Esophagus squamous epithelium (tissue), 5 donors: ENCODE results near the gene C17orf67. TPM values are rescaled to one million over a fixed set of nuclear protein-coding genes. Genes with fewer than 3 reads are reported as not detected.

Experiments used
- DNase-seq: peaks from one replicate; lab custom pipeline; 2025; lab: John Stamatoyannopoulos, UW
- H3K27ac ChIP-seq, 4 donors: fragments of 200-600 bp; sonication (generic); one replicate each; pipeline ENCODE4 v1.5.1; 2016 to 2019; ENCODE audit warnings: mild to moderate bottlenecking in 1 of 4
- H3K27me3 ChIP-seq, 4 donors: fragments of 200-600 bp; sonication (generic); 1 replicate in 3 of 4; 2 replicates in 1 of 4; pipeline versions ENCODE4 v1.5.1 to v1.6.0; 2017 to 2021; ENCODE audit warnings: antibody characterized with exemption in 1 of 4
- H3K36me3 ChIP-seq, 3 donors: fragments of 200-600 bp; sonication (generic); one replicate each; pipeline ENCODE4 v1.5.1; 2016 to 2019
- H3K4me1 ChIP-seq, 3 donors: fragments of 200-600 bp; sonication (generic); one replicate each; pipeline ENCODE4 v1.5.1; 2017 to 2019
- H3K4me3 ChIP-seq, 4 donors: fragments of 200-600 bp; sonication (generic); 1 replicate in 3 of 4; 2 replicates in 1 of 4; pipeline ENCODE4 v1.5.1; 2016 to 2019; ENCODE audit warnings: mild to moderate bottlenecking in 2 of 4, moderate library complexity in 1 of 4
- H3K9me3 ChIP-seq, 3 donors: fragments of 200-600 bp; sonication (generic); one replicate each; pipeline ENCODE4 v1.5.1; 2016 to 2019
- POLR2A ChIP-seq, 4 donors: fragments of 450-650 bp; IDR thresholded peaks; one replicate each; pipeline ENCODE4 v1.6.1; 2017; ENCODE audit warnings: antibody characterized with exemption in 4 of 4, mild to moderate bottlenecking in 4 of 4, moderate library complexity in 3 of 4
- WGBS, 2 donors: methylation state at CpG; one replicate each; pipeline ENCODE4 v1.1.5; 2018; 5-methylcytosine and 5-hydroxymethylcytosine counted together
- intact Hi-C: fragments of 100-400 bp; cut with DNase I; formaldehyde crosslinking; loops from one replicate; pipeline ENCODE4 v1.15.0; 2022
- total RNA-seq, 4 donors: library from RNA; depleted of rRNA; stranded (reverse); fragments of >200 nt; gene quantifications; one replicate each; pipeline ENCODE4 v1.1.0, GENCODE V29; 2016
- TF ChIP-seq, protein P1 (sequence below), 6 experiments: fragments of 450-650 bp in 4 of 6; fragments of 200-600 bp in 2 of 6; sonication (generic) in 2 of 6; IDR thresholded peaks; one replicate each; pipeline ENCODE4 v1.5.1; 2016 to 2019; ENCODE audit warnings: antibody characterized with exemption in 6 of 6, mild to moderate bottlenecking in 4 of 6, moderate library complexity in 4 of 6
- donor health status: DM: yes; HTN: yes; CAD: no.

The C17orf67 gene
- total RNA-seq, 4 donors from 2014 or later = 0.27 to 1.7 (median 0.53) TPM

DNA sequence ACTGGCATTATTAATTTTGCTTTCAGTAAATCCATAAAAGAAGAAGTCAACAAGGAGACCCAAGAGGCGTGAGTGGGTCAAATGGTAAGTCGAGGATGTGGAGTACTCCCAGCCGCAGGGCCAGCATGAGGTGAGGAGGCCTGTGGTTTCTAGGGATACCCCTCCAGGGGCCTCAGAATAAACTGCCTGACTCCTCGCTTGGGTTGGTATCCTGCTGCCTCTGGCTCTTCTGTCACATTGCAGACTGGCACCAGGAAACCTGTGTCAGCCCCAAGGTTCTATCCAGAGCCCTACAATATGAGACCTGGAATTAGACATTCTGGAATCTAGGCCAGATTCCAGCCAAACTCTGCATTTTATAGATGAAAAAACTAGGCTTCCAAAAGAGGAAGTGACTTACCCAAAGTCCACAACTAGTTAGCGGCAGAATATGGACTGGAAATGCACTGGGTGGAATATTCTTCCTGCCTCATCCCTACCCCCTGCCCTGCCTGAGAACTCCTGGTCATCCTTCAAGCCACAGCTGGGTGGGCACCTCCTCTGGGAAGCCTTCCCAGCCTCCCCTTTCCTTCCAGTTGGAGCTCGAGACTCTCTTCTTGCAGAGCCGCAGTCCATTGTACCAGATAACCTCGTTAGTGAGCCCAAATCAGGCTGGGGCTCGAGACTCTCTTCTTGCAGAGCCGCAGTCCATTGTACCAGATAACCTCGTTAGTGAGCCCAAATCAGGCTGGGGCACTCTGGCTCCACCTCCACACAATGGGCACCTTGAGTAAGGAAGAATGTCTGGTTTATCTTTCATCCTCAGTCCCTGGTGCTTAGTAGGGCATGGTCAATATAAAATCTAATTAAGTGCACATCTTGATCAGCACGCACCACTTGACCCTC lies 22.6 kb downstream of the C17orf67 start:
- intact Hi-C loops = no loop called here
- Histone ChIP-seq H3K27me3 (no peaks in the 10 kb centered on the region), H3K27ac (no peak overlapping the region), H3K4me1 (peaks cover 0 to 40% (median 3%) of the 10 kb centered on the region in 3 donors), H3K9me3 (no peaks in the 10 kb centered on the region), H3K36me3 (no peaks in the 10 kb centered on the region), H3K4me3 (no peak overlapping the region)
- DNase-seq = no peak
- no peak for TF ChIP-seq POLR2A (IDR thresholded peaks at IDR 0.05)
- TF ChIP-seq, protein P1, sequence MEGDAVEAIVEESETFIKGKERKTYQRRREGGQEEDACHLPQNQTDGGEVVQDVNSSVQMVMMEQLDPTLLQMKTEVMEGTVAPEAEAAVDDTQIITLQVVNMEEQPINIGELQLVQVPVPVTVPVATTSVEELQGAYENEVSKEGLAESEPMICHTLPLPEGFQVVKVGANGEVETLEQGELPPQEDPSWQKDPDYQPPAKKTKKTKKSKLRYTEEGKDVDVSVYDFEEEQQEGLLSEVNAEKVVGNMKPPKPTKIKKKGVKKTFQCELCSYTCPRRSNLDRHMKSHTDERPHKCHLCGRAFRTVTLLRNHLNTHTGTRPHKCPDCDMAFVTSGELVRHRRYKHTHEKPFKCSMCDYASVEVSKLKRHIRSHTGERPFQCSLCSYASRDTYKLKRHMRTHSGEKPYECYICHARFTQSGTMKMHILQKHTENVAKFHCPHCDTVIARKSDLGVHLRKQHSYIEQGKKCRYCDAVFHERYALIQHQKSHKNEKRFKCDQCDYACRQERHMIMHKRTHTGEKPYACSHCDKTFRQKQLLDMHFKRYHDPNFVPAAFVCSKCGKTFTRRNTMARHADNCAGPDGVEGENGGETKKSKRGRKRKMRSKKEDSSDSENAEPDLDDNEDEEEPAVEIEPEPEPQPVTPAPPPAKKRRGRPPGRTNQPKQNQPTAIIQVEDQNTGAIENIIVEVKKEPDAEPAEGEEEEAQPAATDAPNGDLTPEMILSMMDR (IDR thresholded peaks at IDR 0.05) = no peak
- 84 to 92% methylated on average over 11 to 12 of the region's 12 CpGs for WGBS, 2 donors

DNA sequence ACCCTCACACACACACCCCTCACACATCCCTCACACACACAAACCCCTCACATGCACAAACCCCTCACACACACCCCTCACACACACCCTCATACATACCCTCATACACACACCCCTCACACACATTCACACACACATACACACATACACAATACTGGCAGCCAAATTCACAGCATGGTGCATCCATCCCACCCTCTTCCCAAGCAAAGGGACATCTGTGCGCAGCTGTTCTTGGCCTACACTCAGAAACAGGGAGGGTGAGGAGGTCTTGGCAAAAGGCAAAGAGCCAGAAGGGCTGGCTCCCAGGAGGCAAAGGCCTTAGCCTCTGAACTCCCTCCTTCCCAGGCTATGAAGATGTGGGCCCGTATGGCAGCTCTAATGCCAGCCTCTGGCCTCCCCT lies 23.4 kb downstream of the C17orf67 start:
- 86% methylated on average over 2 of the region's 2 CpGs; no CpG with 5 or more reads in 1 of the 2 donors for WGBS, 2 donors
- H3K9me3 ChIP-seq = no peaks in the 10 kb centered on the region
- DNase-seq = no peak
- H3K4me3 ChIP-seq = no peak overlapping the region
- peaks cover 0 to 45% (median 4%) of the 10 kb centered on the region in 3 donors for H3K4me1 ChIP-seq
- intact Hi-C loops = no loop called here
- H3K27ac ChIP-seq = no peak overlapping the region
- H3K36me3 ChIP-seq = no peaks in the 10 kb centered on the region
- TF ChIP-seq, protein P1 (IDR thresholded peaks at IDR 0.05) = no peak
- TF ChIP-seq POLR2A (IDR thresholded peaks at IDR 0.05) = no peak
- no peaks in the 10 kb centered on the region for H3K27me3 ChIP-seq

DNA sequence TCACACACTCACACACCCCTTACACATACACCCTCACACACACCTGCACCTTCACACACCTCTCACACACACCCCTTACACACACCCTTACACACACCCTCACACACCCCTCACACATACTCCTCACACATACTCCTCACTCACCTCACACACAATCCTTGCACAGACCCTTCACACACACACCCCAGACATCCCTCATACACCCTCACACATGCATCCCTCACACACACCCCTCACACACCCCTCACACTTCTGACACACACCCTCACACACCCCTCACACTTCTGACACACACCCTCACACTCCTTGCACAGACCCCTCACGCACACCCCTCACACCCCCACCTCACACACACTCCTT lies 23.9 kb downstream of the C17orf67 start:
- Histone ChIP-seq H3K4me3 (no peak overlapping the region), H3K27ac (no peak overlapping the region), H3K4me1 (peaks cover 0 to 50% (median 10%) of the 10 kb centered on the region in 3 donors), H3K36me3 (no peaks in the 10 kb centered on the region), H3K27me3 (no peaks in the 10 kb centered on the region), H3K9me3 (no peaks in the 10 kb centered on the region)
- no peak for DNase-seq
- intact Hi-C loops = no loop called here
- 83 to 97% methylated on average over 1 of the region's 1 CpG for WGBS, 2 donors
- TF ChIP-seq, protein P1 (IDR thresholded peaks at IDR 0.05) = no peak
- TF ChIP-seq POLR2A (IDR thresholded peaks at IDR 0.05) = no peak

DNA sequence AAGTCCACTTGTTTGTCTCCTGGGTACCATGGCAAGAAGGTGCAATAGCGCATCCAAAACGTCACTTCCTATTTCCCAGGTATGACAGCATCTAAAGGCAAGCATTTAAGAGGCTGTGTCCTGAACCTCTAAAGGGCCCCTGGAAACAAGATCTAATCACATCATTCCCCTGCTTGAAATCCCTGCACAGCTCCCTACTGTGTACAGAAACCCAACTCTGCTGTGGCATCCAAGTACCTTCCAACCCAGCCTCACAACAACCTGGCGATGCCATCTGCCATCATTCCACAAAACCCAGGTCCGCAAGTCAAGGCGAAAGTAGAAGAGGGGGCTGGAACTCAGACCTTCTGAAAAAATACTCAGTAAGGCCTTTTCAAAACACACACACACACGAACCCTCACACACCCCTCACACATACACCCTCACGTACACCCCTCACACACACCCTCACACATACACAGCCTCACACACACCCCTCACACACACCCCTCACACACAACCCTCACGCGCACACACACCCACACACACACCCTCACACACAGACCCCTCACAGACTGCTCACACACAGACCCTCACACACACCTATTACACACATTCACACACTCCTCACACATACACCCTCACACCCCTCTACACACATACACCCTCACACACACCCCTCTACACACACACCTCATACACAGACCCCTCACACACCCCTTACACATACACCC lies 24.5 kb downstream of the C17orf67 start:
- peaks cover 0 to 55% (median 10%) of the 10 kb centered on the region in 3 donors for H3K4me1 ChIP-seq
- H3K27me3 ChIP-seq = no peaks in the 10 kb centered on the region
- no peaks in the 10 kb centered on the region for H3K9me3 ChIP-seq
- H3K36me3 ChIP-seq = no peaks in the 10 kb centered on the region
- 81 to 90% methylated on average over 9 of the region's 9 CpGs for WGBS, 2 donors
- no peak for DNase-seq
- TF ChIP-seq POLR2A (IDR thresholded peaks at IDR 0.05) = no peak
- TF ChIP-seq, protein P1 (IDR thresholded peaks at IDR 0.05) = no peak
- H3K4me3 ChIP-seq = no peak overlapping the region
- intact Hi-C loops = no loop called here
- no peak overlapping the region for H3K27ac ChIP-seq

DNA sequence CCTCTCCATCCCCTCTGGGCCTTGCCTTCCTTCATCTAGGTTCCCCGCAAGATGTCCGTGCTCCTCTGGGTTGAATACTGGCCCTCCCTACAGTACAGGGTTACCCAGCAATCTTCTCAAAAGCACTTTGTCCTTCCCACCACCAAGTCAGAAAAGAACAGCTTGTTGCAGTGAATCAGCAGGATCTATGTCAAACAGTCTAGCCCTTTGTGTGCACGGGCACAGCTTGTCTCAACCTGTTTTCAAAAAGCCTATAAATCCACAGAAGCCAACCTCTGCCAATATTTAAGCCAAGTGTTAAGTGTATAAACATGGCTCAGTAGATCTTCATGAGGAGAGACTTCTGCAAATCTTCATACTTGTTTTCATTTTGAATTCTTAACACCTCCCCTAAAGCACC lies 25.2 kb downstream of the C17orf67 start:
- intact Hi-C loops = no loop called here
- whole genome bisulfite sequencing, 2 donors = 37 to 47% methylated on average over 3 of the region's 3 CpGs
- no peaks in the 10 kb centered on the region for H3K36me3 ChIP-seq
- peak overlapping the region; percentile 47 to 70 (median 60) for H3K27ac ChIP-seq
- TF ChIP-seq, protein P1 (IDR thresholded peaks at IDR 0.05) = no peak
- no peak for TF ChIP-seq POLR2A (IDR thresholded peaks at IDR 0.05)
- peaks cover 0 to 62% (median 10%) of the 10 kb centered on the region in 3 donors for H3K4me1 ChIP-seq
- no peaks in the 10 kb centered on the region for H3K27me3 ChIP-seq
- H3K4me3 ChIP-seq = no peak overlapping the region
- H3K9me3 ChIP-seq = no peaks in the 10 kb centered on the region
- DNase-seq = no peak
